K562 (cell line): Measurements from ENCODE around the gene ARL6IP4. TPM values are rescaled to one million over a fixed set of nuclear protein-coding genes. Genes with fewer than 3 reads are reported as not detected.

ENCODE experiments used
- ATAC-seq: fragments of 200-7000 bp; cut with Tn5 transposase; 3 replicates; pipeline ENCODE4 v1.9.1; 2020; ENCODE audit warnings: moderate library complexity
- BruUV-seq: library from RNA; stranded (reverse); fragments of 400-500 nt; replicated peaks from 2 replicates; lab custom pipeline; 2021; lab: Mats Ljungman, UMichigan
- CTCF ChIA-PET: fragments of 300-600 bp; formaldehyde crosslinking; extraction: SDS; loops from one replicate; lab custom pipeline; 2021; ENCODE audit warnings: low intra/inter-chr PET ratio; lab: Yijun Ruan, JAX
- POLR2A ChIA-PET: fragments of 300-600, 350-650 bp; sonication (Branson Sonifier 250); formaldehyde crosslinking; extraction: SDS; loops from one replicate; lab custom pipeline; 2021; ENCODE audit warnings: antibody characterized with exemption, inconsistent platforms; lab: Yijun Ruan, JAX
- DNase-seq, 4 experiments: peaks; one replicate each; pipeline versions ENCODE4 v3.0.0 to v3.0.0-alpha.2; 2011 to 2018; ENCODE audit warnings: low spot score in 3 of 4, mixed read lengths in 3 of 4; ENCODE audit errors: extremely low read depth in 1 of 4
- FAIRE-seq: peaks from 2 replicates; lab custom pipeline; 2011; peaks lifted over from hg19 to GRCh38; lab: Jason Lieb, UNC
- H2AFZ ChIP-seq: 2 replicates; pipeline ENCODE4 v1.6.0; 2011; ENCODE audit warnings: low read depth, low read length, control low read depth, inconsistent platforms
- H3K27ac ChIP-seq: fragments of 200-600 bp; 3 replicates; pipeline ENCODE4 v1.8.0; 2011; ENCODE audit warnings: low read depth, mild to moderate bottlenecking, control low read depth, inconsistent platforms, low read length, moderate library complexity, mixed read lengths; ENCODE audit errors: extremely low read depth
- H3K27me3 ChIP-seq, 2 experiments: fragments of 300-600 bp in 1 of 2; 2 replicates in 1 of 2; 3 replicates in 1 of 2; pipeline versions ENCODE4 v1.6.0 to v1.8.0; 2011; ENCODE audit warnings: inconsistent platforms in 2 of 2, low read length in 2 of 2, mild to moderate bottlenecking in 1 of 2, mixed read lengths in 1 of 2, moderate library complexity in 1 of 2; ENCODE audit not compliant: control insufficient read depth in 2 of 2, insufficient read depth in 2 of 2
- H3K36me3 ChIP-seq: fragments of 300-600 bp; 3 replicates; pipeline ENCODE4 v1.8.0; 2011; ENCODE audit warnings: mild to moderate bottlenecking, low read length, inconsistent platforms; ENCODE audit not compliant: control insufficient read depth, insufficient read depth
- H3K4me1 ChIP-seq, 2 experiments: fragments of 200-600 bp in 1 of 2; replicated peaks in 1 of 2; 2 replicates in 1 of 2; 3 replicates in 1 of 2; pipeline versions ENCODE4 v1.5.1 to v1.8.0; 2011; ENCODE audit warnings: inconsistent platforms in 2 of 2, low read length in 2 of 2, mild to moderate bottlenecking in 1 of 2, mixed read lengths in 1 of 2, moderate library complexity in 1 of 2; ENCODE audit not compliant: control insufficient read depth in 2 of 2, insufficient read depth in 2 of 2
- H3K4me2 ChIP-seq: 2 replicates; pipeline ENCODE4 v1.6.1; 2011; ENCODE audit warnings: low read length, control low read depth, inconsistent platforms, mixed read lengths; ENCODE audit not compliant: insufficient read depth
- H3K4me3 ChIP-seq: fragments of 200-600 bp; sonication (generic), shearing (Covaris generic); 2 replicates; pipeline ENCODE4 v1.5.1; 2016; ENCODE audit warnings: control low read depth, inconsistent platforms
- H3K79me2 ChIP-seq: fragments of 200-600 bp; 3 replicates; pipeline ENCODE4 v1.8.0; 2011; ENCODE audit warnings: low read length, inconsistent platforms; ENCODE audit not compliant: control insufficient read depth, insufficient read depth
- H3K9ac ChIP-seq, 2 experiments: 2 replicates each; pipeline versions ENCODE4 v1.6.0 to v1.6.1; 2011; ENCODE audit warnings: low read depth in 2 of 2, low read length in 2 of 2, control low read depth in 1 of 2, inconsistent platforms in 1 of 2, mild to moderate bottlenecking in 1 of 2, mixed read lengths in 1 of 2; ENCODE audit not compliant: insufficient read depth in 1 of 2
- H3K9me1 ChIP-seq: one replicate; pipeline ENCODE4 v1.6.0; 2011; ENCODE audit warnings: inconsistent platforms, mild to moderate bottlenecking, low read length, moderate library complexity; ENCODE audit not compliant: control insufficient read depth, insufficient read depth
- H3K9me3 ChIP-seq: replicated peaks from 2 replicates; pipeline ENCODE4 v1.5.1; 2011; ENCODE audit warnings: low read depth, low read length, inconsistent platforms; ENCODE audit not compliant: control insufficient read depth, insufficient read depth
- H4K20me1 ChIP-seq: replicated peaks from 2 replicates; pipeline ENCODE4 v1.6.1; 2011; ENCODE audit warnings: low read length, inconsistent platforms, mixed read lengths; ENCODE audit not compliant: control insufficient read depth, insufficient read depth
- EGR1 ChIP-seq: fragments of 450-650 bp; conservative IDR thresholded peaks from 2 replicates; pipeline ENCODE4 v1.6.1; 2017; ENCODE audit warnings: mild to moderate bottlenecking
- GATA2 ChIP-seq: sonication (generic); formaldehyde crosslinking; IDR thresholded peaks from 2 replicates; pipeline ENCODE4 v1.4.0; 2020; ENCODE audit warnings: mild to moderate bottlenecking, missing genetic modification reagents
- KLF16 ChIP-seq: IDR thresholded peaks from 2 replicates; pipeline ENCODE4 v1.6.1; 2016; ENCODE audit warnings: antibody characterized with exemption
- MAFF ChIP-seq: IDR thresholded peaks from 2 replicates; pipeline ENCODE4 v1.6.1; 2012; ENCODE audit warnings: low read length, improper control_type of control experiment
- MAFG ChIP-seq: fragments of 450-650 bp; conservative IDR thresholded peaks from 2 replicates; pipeline ENCODE4 v1.6.1; 2016; ENCODE audit warnings: missing genetic modification characterization, missing compliant biosample characterization
- MBD2 ChIP-seq: sonication (generic); IDR thresholded peaks from 2 replicates; pipeline ENCODE4 v1.6.1; 2016; ENCODE audit warnings: low read depth, borderline replicate concordance
- MTA2 ChIP-seq: fragments of 450-650 bp; IDR thresholded peaks from 2 replicates; pipeline ENCODE4 v1.6.1; 2016; ENCODE audit warnings: low read depth
- PURB ChIP-seq: sonication (generic); formaldehyde crosslinking; IDR thresholded peaks from 2 replicates; pipeline ENCODE4 v1.9.0; 2021; ENCODE audit warnings: low read depth, mild to moderate bottlenecking, missing genetic modification reagents
- VEZF1 ChIP-seq: fragments of 200-800 bp; sonication (Bioruptor generic); IDR thresholded peaks from 2 replicates; pipeline ENCODE4 v1.6.1; 2017; ENCODE audit warnings: missing genetic modification characterization, missing compliant biosample characterization
- ZBTB8A ChIP-seq: fragments of 450-650 bp; IDR thresholded peaks from 2 replicates; pipeline ENCODE4 v1.6.1; 2018; ENCODE audit warnings: mild to moderate bottlenecking, moderate library complexity; ENCODE audit not compliant: partially characterized antibody
- ZNF133 ChIP-seq: fragments of 250-450 bp; sonication (Bioruptor Pico); IDR thresholded peaks from 2 replicates; pipeline ENCODE4 v1.4.0; 2020; ENCODE audit warnings: mild to moderate bottlenecking
- ZNF239 ChIP-seq: fragments of 250-450 bp; sonication (Bioruptor Pico); IDR thresholded peaks from 2 replicates; pipeline ENCODE4 v1.4.0; 2020; ENCODE audit warnings: mild to moderate bottlenecking
- ZNF316 ChIP-seq: fragments of 450-650 bp; IDR thresholded peaks from 2 replicates; pipeline ENCODE4 v1.6.1; 2016
- ZNF766 ChIP-seq: fragments of 200-800 bp; sonication (Bioruptor generic); conservative IDR thresholded peaks from 2 replicates; pipeline ENCODE4 v1.6.1; 2016; ENCODE audit warnings: missing genetic modification characterization, missing compliant biosample characterization
- WGBS: fragments of 100-300 bp; shearing (Covaris generic); methylation state at CpG from one replicate; pipeline ENCODE4 v1.1.6; 2016; ENCODE audit warnings: low coverage, mixed read lengths; ENCODE audit not compliant: insufficient coverage; ENCODE audit errors: missing lambda C conversion rate; 5-methylcytosine and 5-hydroxymethylcytosine counted together
- in situ Hi-C: fragments of 300-500 bp; cut with MboI; formaldehyde crosslinking; loops from 4 replicates; pipeline ENCODE4 v1.15.0; 2018; ENCODE audit warnings: inconsistent platforms, mixed read lengths
- intact Hi-C: fragments of 100-400 bp; cut with micrococcal nuclease; formaldehyde crosslinking; loops from 2 replicates; pipeline ENCODE4 v1.14.2; 2022
- polyA plus RNA-seq, 8 experiments: library from polyadenylated mRNA; depleted of rRNA in 4 of 8; stranded (reverse) in 5 of 8; unstranded in 3 of 8; fragments of >200 nt; fragmentation: Nextera tagmentation in 2 of 8; fragmentation: Illumina TruSeq in 1 of 8; extraction: Ambion mirVana in 2 of 8; extraction: Trizol in 1 of 8; gene quantifications; 2 replicates each; pipeline versions ENCODE4 v1.2.1 to v1.2.3, GENCODE V29; 2011 to 2014; ENCODE audit warnings: inconsistent platforms in 1 of 8, missing spikeins in 1 of 8
- total RNA-seq, 7 experiments: library from RNA; depleted of rRNA in 6 of 7; stranded (reverse); fragments of >200 nt in 6 of 7; fragmentation: Illumina TruSeq in 2 of 7; extraction: Trizol in 2 of 7; gene quantifications; 2 replicates each; pipeline versions ENCODE4 v1.2.1 to v1.2.3, GENCODE V29; 2011 to 2021; ENCODE audit warnings: low replicate concordance in 1 of 7
- TF ChIP-seq, protein P1 (sequence below): fragments of 250-450 bp; sonication (Bioruptor Pico); IDR thresholded peaks from 2 replicates; pipeline ENCODE4 v1.5.1; 2021; ENCODE audit warnings: mild to moderate bottlenecking

Gene ARL6IP4
- total and polyA plus RNA-seq, 9 of the 15 experiments (the other 6 are each of a cell fraction or from before 2014, with no cell fraction given) = 2.4 to 255 (median 151) TPM

- no peaks in the 10 kb centered on the region; the same call in 2 of the 3 replicates for H3K36me3 ChIP-seq
- no peaks in the 10 kb centered on the region for H4K20me1 ChIP-seq
- intact Hi-C loops (no loop called here), in situ Hi-C loops (no loop called here)
- FAIRE-seq (no peak), ATAC-seq (no peak), DNase-seq (no peak)
- no peak overlapping the region for H3K27ac ChIP-seq
- BruUV-seq = no TSS peak
- no peaks in the 10 kb centered on the region for H3K9me1 ChIP-seq
- CTCF ChIA-PET = no interaction called here
- H2AFZ ChIP-seq = no peak overlapping the region
- H3K9me3 ChIP-seq = no peaks in the 10 kb centered on the region
- peaks cover 0 to 9% of the 10 kb centered on the region in 2 experiments; a peak in 3 of 5 replicates for H3K4me1 ChIP-seq
- H3K4me3 ChIP-seq = no peak overlapping the region
- H3K9ac ChIP-seq = no peak overlapping the region
- H3K79me2 ChIP-seq = no peaks in the 10 kb centered on the region
- no peak overlapping the region for H3K4me2 ChIP-seq
- WGBS = 44% methylated on average over 3 of the region's 3 CpGs
- POLR2A ChIA-PET = no interaction called here
- H3K27me3 ChIP-seq = no peaks in the 10 kb centered on the region
- TF ChIP-seq ZNF239 (CRISPR knock-in tag) = no peak
- peak; percentile 66 for TF ChIP-seq EGR1
- 0 out of 2 replicates have a peak, but pooled peaks have one; percentile 3 for TF ChIP-seq ZNF316
- peak; percentile 53 for TF ChIP-seq VEZF1 (CRISPR knock-in tag)
- no peak for TF ChIP-seq MBD2
- no peak for TF ChIP-seq ZNF133 (CRISPR knock-in tag)
- TF ChIP-seq ZBTB8A = no peak
- TF ChIP-seq MAFF = 0 out of 2 replicates have a peak, but pooled peaks have one; percentile 38
- TF ChIP-seq, protein P1, sequence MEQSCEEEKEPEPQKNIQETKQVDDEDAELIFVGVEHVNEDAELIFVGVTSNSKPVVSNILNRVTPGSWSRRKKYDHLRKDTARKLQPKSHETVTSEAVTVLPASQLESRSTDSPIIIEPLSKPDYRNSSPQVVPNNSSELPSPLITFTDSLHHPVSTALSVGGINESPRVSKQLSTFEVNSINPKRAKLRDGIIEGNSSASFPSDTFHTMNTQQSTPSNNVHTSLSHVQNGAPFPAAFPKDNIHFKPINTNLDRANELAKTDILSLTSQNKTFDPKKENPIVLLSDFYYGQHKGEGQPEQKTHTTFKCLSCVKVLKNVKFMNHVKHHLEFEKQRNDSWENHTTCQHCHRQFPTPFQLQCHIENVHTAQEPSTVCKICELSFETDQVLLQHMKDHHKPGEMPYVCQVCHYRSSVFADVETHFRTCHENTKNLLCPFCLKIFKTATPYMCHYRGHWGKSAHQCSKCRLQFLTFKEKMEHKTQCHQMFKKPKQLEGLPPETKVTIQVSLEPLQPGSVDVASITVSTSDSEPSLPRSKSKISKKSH = no peak
- TF ChIP-seq ZNF766 (CRISPR knock-in tag) = no peak
- TF ChIP-seq MTA2 = no peak
- no peak for TF ChIP-seq KLF16
- no peak for TF ChIP-seq PURB (CRISPR knock-in tag)
- peak; percentile 57 for TF ChIP-seq MAFG (tag)
- TF ChIP-seq GATA2 (CRISPR knock-in tag) = no peak
Observed at GRCh38 chr12:122934722-122935121, 45.8 kb upstream of the ARL6IP4 start.
